ENCODE measurements around the gene CYB561.
A peak's percentile ranks its signal among the peaks of the same experiment; 100 is the strongest.

Gene CYB561

DNA sequence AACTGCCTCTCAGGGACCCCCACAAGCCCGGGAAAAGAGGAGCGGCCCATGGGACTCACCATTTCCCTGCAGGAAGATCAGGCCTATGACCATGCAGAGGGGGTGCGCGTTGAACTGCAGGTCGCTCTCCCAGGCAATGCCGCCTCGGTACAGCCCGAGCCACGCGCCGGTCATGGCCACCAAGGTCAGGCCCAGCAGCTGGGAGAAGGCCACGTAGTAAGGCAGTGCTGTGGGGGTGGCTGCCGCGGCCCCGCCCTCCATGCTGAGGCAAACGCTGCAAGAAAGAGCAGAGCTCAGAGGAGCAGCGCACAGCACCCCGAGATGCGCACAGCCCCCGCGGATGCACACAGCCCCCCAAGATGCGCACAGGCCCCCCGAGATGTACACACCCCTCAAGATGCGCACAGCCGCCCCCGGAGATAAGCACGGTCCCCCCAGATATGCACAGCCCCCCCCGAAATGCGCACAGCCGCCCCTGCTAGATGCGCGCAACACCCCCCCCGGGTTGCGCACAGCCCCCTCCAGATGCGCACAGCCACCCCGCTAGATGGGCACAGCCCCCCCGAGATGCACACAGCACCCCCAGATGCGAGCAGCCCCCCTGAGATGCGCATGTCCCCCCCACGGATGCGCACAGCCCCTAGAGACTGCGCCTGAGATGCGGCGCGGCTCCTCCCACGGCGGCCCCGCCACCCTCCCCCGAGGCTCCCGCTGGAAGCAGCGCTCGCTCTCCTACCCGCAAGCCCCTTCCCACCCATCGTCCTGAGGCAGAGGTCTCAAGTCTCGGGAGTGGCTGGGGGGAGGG is 8.6 kb downstream of the CYB561 start:
- H3K27ac ChIP-seq: peak overlapping the region; percentile 64
- no peak overlapping the region for H3K4me3 ChIP-seq (ENCODE audit: low read depth, low read length)
- TF ChIP-seq, protein P1, sequence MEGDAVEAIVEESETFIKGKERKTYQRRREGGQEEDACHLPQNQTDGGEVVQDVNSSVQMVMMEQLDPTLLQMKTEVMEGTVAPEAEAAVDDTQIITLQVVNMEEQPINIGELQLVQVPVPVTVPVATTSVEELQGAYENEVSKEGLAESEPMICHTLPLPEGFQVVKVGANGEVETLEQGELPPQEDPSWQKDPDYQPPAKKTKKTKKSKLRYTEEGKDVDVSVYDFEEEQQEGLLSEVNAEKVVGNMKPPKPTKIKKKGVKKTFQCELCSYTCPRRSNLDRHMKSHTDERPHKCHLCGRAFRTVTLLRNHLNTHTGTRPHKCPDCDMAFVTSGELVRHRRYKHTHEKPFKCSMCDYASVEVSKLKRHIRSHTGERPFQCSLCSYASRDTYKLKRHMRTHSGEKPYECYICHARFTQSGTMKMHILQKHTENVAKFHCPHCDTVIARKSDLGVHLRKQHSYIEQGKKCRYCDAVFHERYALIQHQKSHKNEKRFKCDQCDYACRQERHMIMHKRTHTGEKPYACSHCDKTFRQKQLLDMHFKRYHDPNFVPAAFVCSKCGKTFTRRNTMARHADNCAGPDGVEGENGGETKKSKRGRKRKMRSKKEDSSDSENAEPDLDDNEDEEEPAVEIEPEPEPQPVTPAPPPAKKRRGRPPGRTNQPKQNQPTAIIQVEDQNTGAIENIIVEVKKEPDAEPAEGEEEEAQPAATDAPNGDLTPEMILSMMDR (IDR thresholded peaks at IDR 0.05; ENCODE audit: low read depth, low read length): no peak
- no peak for DNase-seq
- no peaks in the 10 kb centered on the region for H3K9me3 ChIP-seq (ENCODE audit: severe bottlenecking)
- peaks cover 25% of the 10 kb centered on the region for H3K36me3 ChIP-seq
- no peaks in the 10 kb centered on the region for H3K27me3 ChIP-seq (ENCODE audit: insufficient read depth, low read depth, severe bottlenecking)

DNA sequence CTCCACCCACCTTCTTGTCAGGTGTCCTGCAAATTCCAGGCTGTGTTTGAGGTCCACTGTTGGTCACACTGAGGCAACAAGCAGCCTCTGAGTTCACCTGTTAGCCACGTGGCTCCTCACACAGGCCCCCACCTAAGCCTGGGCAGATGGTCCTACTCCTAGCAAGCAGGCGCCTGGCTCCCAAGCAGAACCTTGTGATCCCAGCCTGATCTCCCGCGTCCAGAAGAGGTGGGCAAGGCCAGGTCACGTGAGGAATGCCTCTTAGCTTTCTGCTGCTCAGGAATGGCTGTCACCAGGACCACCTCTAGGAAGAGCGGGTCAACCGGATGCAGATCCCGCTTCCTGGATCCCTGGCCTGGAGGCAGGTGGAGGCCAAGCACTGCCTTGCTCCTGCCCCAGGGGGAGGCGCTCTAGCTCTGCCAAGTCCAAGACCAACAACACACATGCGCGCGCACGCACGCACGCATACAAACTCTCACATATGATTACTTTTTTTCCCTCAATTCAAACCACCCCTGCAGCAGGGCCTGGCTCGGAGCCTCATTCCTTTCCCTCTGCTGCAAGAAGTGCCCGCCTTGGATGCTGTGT is 9.5 kb downstream of the CYB561 start:
- peak; percentile 95 for DNase-seq

DNA sequence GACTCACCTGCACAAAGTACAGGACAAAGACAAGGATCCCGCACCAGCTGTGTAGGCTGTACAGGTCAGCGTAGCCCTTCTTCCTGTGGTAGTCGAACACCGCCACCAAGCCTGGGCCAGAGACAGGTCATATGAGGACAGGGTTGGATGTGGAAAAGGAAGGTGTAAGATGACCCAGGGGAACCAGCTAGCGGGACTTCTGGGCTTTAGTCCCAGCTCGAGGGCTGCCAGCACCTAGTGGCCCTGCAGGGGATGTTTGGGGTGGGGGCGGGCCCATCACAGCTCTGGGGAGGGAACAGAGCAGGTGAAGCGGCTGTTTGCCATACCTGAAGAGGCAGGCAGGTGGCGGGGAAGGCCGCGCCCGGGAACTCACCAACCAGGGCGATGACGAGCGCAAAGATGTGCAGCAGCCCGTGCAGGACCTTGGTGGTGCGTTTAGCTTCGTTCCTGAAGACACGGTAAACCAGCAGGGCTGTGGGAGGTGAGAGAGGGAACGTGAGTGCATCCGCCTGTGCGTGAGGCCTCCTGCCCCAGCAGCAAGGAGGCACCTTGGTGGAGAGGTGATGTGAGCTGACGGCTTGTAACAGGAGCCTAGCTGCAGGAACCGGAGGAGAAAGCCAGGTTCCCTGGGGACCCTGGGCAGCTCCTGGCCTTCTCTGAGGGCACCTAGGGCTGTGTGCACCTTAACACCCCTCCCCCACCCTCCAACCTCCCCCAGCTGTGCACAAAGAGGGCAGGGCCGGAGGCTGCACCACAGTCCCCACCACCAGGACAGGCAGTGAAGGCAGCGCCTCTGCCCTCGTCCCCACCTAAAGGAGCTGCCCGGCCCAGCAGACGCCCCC is 10.2 kb downstream of the CYB561 start:
- Histone ChIP-seq H3K36me3 (peaks cover 25% of the 10 kb centered on the region), H3K9me3 (ENCODE audit: severe bottlenecking) (no peaks in the 10 kb centered on the region), H3K4me3 (ENCODE audit: low read depth, low read length) (no peak overlapping the region), H3K27me3 (ENCODE audit: insufficient read depth, low read depth, severe bottlenecking) (no peaks in the 10 kb centered on the region), H3K27ac (peak overlapping the region; percentile 64)
- DNase-seq: no peak
- TF ChIP-seq, protein P1 (IDR thresholded peaks at IDR 0.05; ENCODE audit: low read depth, low read length): 0 out of 2 replicates have a peak, but pooled peaks have one; percentile 10

More for the DNA sequence above, 9.5 kb downstream of the CYB561 start:
- Histone ChIP-seq H3K9me3 (ENCODE audit: severe bottlenecking) (no peaks in the 10 kb centered on the region), H3K27me3 (ENCODE audit: insufficient read depth, low read depth, severe bottlenecking) (no peaks in the 10 kb centered on the region), H3K27ac (peak overlapping the region; percentile 64), H3K36me3 (peaks cover 25% of the 10 kb centered on the region), H3K4me3 (ENCODE audit: low read depth, low read length) (no peak overlapping the region)
- TF ChIP-seq, protein P1 (IDR thresholded peaks at IDR 0.05; ENCODE audit: low read depth, low read length): peak; percentile 93

DNA sequence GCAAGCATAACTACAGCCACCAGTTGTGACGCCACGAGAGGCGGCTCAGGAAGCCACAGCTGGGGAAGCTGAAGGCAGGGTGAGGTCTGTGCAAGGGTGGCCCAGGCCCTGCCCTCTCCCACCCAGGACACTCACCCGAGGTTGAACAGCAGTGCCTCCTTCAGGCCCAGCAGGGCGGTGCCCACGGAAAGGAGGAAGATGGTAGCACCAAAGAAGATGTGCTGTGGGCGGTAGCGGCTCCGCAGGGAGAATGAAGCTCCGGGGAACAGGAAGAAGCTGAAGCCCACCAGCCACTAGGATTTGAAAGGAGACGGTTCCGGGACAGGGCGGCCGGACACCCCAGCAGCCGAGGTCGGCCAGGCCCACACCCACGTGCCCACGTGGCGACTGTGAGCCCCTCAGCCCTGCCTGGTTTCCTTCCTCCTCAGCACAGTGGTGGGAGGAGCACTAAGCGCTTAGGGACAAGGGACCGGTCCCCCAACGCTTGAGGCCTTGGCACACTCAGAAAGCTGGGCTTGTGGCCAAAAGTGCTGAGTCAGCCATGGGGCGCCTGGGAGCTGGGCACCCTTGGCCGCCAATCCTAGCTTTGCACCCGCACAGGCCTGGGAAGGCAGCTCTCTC is 11.0 kb downstream of the CYB561 start:
- TF ChIP-seq, protein P1 (IDR thresholded peaks at IDR 0.05; ENCODE audit: low read depth, low read length): peak; percentile 58
- no peak for DNase-seq
- Histone ChIP-seq H3K36me3 (peaks cover 25% of the 10 kb centered on the region), H3K9me3 (ENCODE audit: severe bottlenecking) (no peaks in the 10 kb centered on the region), H3K27ac (peak overlapping the region; percentile 64), H3K4me3 (ENCODE audit: low read depth, low read length) (no peak overlapping the region), H3K27me3 (ENCODE audit: insufficient read depth, low read depth, severe bottlenecking) (no peaks in the 10 kb centered on the region)

DNA sequence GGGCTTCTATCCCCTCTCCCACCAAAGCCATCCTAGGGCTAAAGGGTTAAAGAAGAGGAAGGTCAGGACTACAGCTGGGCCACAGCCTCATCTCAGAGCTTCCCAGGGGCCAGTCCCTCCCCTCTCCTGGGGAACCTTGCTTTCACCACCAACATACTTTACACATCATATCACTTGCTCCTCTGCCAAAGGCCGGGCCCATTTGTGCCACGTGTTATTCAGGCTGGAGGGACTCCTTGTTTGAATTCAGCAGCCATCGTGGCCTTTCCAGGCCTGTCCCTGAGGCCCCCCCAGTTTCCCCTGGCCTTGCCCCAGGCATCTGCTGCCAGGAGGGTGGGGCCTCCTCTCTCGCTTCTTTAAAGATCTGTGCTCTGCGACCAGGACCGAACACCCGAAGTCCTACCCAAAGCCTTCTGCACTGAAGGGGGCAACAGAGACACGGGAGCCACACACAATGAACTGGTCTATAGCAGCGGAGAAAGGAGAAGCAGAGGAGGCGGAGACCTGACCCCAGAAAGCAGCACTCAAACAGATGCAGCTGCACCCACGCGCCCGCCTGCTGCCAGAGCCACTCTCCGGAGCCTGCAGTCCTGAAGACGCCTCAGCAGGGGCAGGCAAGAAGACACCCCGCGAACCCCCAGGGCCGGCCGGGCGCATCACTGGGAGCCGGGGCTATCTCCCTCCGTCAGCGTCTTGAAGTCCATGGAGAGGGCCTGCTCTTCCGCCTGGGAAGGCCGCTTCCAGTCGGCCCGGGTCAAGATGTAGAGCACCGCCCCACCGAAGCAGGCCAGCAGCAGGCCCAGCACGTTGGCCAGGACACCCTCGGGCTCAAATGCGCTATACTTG is 12.1 kb downstream of the CYB561 start:
- Histone ChIP-seq H3K9me3 (ENCODE audit: severe bottlenecking) (no peaks in the 10 kb centered on the region), H3K27ac (peak overlapping the region; percentile 76), H3K4me3 (ENCODE audit: low read depth, low read length) (no peak overlapping the region), H3K27me3 (ENCODE audit: insufficient read depth, low read depth, severe bottlenecking) (no peaks in the 10 kb centered on the region), H3K36me3 (peaks cover 25% of the 10 kb centered on the region)
- TF ChIP-seq, protein P1 (IDR thresholded peaks at IDR 0.05; ENCODE audit: low read depth, low read length): no peak
- no peak for DNase-seq

Data from WERI-Rb-1 (cell line).